Sigmoid colon (tissue), 7 donors: ENCODE results near the gene CXCL12. TPM values are rescaled to one million over a fixed set of nuclear protein-coding genes. Genes with fewer than 3 reads are reported as not detected.

Experiments
- DNase-seq: peaks from one replicate; pipeline ENCODE4 v3.0.0-alpha.2; 2019
- H3K27ac ChIP-seq, 4 donors: fragments of 200-600 bp; sonication (generic); one replicate each; pipeline ENCODE4 v1.5.1; 2016 to 2019; ENCODE audit warnings: mild to moderate bottlenecking in 1 of 4
- H3K27me3 ChIP-seq, 3 donors: fragments of 200-600 bp; sonication (generic); one replicate each; pipeline ENCODE4 v1.5.1; 2019; ENCODE audit warnings: mild to moderate bottlenecking in 1 of 3
- H3K36me3 ChIP-seq, 4 donors: fragments of 200-600 bp; sonication (generic); one replicate each; pipeline ENCODE4 v1.5.1; 2016 to 2019
- H3K4me1 ChIP-seq, 4 donors: fragments of 200-600 bp; sonication (generic); one replicate each; pipeline ENCODE4 v1.5.1; 2017 to 2019
- H3K4me3 ChIP-seq, 4 donors: fragments of 200-600 bp; sonication (generic); one replicate each; pipeline ENCODE4 v1.5.1; 2017 to 2019; ENCODE audit warnings: mild to moderate bottlenecking in 2 of 4, moderate library complexity in 1 of 4
- H3K9me3 ChIP-seq, 4 donors: fragments of 200-600 bp in 3 of 4; sonication (generic) in 3 of 4; one replicate each; pipeline versions ENCODE4 v1.5.1 to v1.6.1; 2013 to 2019
- EP300 ChIP-seq, 4 donors: sonication (generic); formaldehyde crosslinking; IDR thresholded peaks; one replicate each; pipeline ENCODE4 v1.6.1; 2017; ENCODE audit warnings: antibody characterized with exemption in 4 of 4
- POLR2A ChIP-seq, 2 donors: fragments of 450-650 bp; IDR thresholded peaks; one replicate each; pipeline ENCODE4 v1.6.1; 2016; ENCODE audit warnings: antibody characterized with exemption in 2 of 2, mild to moderate bottlenecking in 2 of 2, moderate library complexity in 2 of 2
- POLR2AphosphoS5 ChIP-seq, 4 donors: sonication (generic); formaldehyde crosslinking; IDR thresholded peaks; one replicate each; pipeline ENCODE4 v1.6.1; 2017; ENCODE audit warnings: antibody characterized with exemption in 4 of 4
- WGBS, 2 donors: extraction: QIAGEN DNeasy Blood & Tissue Kit; methylation state at CpG; one replicate each; pipeline ENCODE4 v1.1.7; 2013; 5-methylcytosine and 5-hydroxymethylcytosine counted together
- intact Hi-C: fragments of 100-400 bp; cut with DNase I; formaldehyde crosslinking; loops from one replicate; pipeline ENCODE4 v1.15.1; 2023
- polyA plus RNA-seq, 3 donors: library from polyadenylated mRNA; stranded (reverse); fragments of 200-250 nt; gene quantifications; one replicate each; pipeline ENCODE4 v1.2.3, GENCODE V29; 2013
- total RNA-seq, 4 donors: library from RNA; depleted of rRNA; stranded (reverse); fragments of >200 nt; gene quantifications; one replicate each; pipeline ENCODE4 v1.1.0, GENCODE V29; 2016
- TF ChIP-seq, protein P1 (sequence below), 4 experiments: fragments of 450-650 bp in 3 of 4; fragments of 200-600 bp in 1 of 4; IDR thresholded peaks; one replicate each; pipeline ENCODE4 v1.5.1; 2016 to 2019; ENCODE audit warnings: antibody characterized with exemption in 4 of 4, mild to moderate bottlenecking in 3 of 4, moderate library complexity in 2 of 4
- donor health status: healthy with polysubstance abuse.
- donor health status: Bipolar disorder and iron deficiency.
- donor health status: healthy.

Gene CXCL12
- total and polyA plus RNA-seq, 7 donors, result 13.6 to 111 (median 72.1) TPM

DNA sequence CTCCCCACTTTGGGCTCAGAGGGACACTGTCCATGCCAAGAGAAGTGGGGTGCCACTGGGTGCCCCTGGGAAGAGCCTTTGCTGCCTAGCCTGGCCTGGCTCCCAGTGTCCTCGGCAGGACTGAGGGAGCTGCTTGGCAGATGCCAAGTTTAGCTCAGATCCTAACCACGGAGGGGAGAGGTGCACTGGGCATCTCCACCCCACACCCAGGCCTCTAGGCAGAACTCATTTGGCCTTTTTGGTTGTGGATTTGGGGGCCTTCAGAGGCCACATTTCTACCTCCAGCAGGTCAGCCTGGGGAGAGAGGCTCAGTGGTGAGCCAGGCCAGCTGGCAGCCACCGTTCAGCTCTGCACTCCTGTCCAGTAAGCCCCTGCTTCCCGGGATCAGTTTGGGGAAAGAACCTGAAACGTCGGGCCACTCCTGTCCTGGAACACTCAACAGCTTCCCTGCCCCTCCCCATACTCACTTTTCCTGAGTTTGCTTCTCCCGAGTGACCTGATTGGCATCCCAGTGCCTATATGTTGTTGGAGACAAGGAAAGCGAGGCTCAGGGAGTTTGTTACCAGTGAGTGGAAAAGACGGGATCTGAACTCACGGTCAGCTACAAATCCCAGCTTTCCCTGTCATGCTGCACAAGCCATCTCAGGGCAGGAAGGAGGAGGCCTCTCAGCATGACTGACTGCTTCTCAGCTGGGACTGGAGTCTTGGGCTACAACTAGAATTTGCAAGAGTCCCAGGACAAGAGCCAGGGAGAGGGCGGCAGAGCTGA lies 11.2 kb upstream of the CXCL12 start:
- no peak overlapping the region for H3K27ac ChIP-seq
- H3K36me3 ChIP-seq, result no peaks in the 10 kb centered on the region
- no peaks in the 10 kb centered on the region for H3K9me3 ChIP-seq
- WGBS, 2 donors, result 66 to 79% methylated on average over 11 of the region's 11 CpGs
- no peak overlapping the region for H3K4me3 ChIP-seq
- intact Hi-C loops, result no loop called here
- DNase-seq, result peak; percentile 24
- peaks cover 0 to 14% (median 7%) of the 10 kb centered on the region in 4 donors for H3K4me1 ChIP-seq
- no peaks in the 10 kb centered on the region for H3K27me3 ChIP-seq
- TF ChIP-seq EP300 (IDR thresholded peaks at IDR 0.05), result no peak
- TF ChIP-seq, protein P1, sequence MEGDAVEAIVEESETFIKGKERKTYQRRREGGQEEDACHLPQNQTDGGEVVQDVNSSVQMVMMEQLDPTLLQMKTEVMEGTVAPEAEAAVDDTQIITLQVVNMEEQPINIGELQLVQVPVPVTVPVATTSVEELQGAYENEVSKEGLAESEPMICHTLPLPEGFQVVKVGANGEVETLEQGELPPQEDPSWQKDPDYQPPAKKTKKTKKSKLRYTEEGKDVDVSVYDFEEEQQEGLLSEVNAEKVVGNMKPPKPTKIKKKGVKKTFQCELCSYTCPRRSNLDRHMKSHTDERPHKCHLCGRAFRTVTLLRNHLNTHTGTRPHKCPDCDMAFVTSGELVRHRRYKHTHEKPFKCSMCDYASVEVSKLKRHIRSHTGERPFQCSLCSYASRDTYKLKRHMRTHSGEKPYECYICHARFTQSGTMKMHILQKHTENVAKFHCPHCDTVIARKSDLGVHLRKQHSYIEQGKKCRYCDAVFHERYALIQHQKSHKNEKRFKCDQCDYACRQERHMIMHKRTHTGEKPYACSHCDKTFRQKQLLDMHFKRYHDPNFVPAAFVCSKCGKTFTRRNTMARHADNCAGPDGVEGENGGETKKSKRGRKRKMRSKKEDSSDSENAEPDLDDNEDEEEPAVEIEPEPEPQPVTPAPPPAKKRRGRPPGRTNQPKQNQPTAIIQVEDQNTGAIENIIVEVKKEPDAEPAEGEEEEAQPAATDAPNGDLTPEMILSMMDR (IDR thresholded peaks at IDR 0.05), result no peak
- no peak for TF ChIP-seq POLR2AphosphoS5 (IDR thresholded peaks at IDR 0.05)
- no peak for TF ChIP-seq POLR2A (IDR thresholded peaks at IDR 0.05)

DNA sequence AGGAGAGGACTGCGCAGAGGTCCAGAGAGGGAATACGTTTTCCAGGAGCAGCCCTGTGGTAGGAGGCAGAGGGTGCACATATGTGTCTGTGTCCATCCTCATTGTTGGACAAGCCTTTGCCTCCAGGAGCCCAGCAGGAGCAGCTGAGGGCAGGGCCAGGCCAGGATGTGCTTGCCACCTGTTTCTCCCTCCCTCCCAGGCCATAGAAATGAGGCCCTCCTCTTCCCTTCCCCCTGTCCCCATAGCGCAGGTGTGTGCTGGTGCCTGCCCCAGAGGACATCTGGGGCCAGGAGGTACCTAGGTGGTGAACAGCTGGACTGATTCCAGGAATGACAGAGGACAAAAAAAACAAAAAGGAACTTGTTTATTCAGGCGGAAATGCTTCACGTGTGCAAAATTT lies 10.5 kb upstream of the CXCL12 start:
- TF ChIP-seq, protein P1 (IDR thresholded peaks at IDR 0.05), result no peak
- TF ChIP-seq POLR2AphosphoS5 (IDR thresholded peaks at IDR 0.05), result no peak
- TF ChIP-seq POLR2A (IDR thresholded peaks at IDR 0.05), result no peak
- TF ChIP-seq EP300 (IDR thresholded peaks at IDR 0.05), result no peak
- H3K36me3 ChIP-seq, result no peaks in the 10 kb centered on the region
- no peaks in the 10 kb centered on the region for H3K9me3 ChIP-seq
- 28 to 57% methylated on average over 5 of the region's 5 CpGs for WGBS, 2 donors
- intact Hi-C loops, result no loop called here
- H3K27me3 ChIP-seq, result no peaks in the 10 kb centered on the region
- H3K27ac ChIP-seq, result no peak overlapping the region
- peaks cover 0 to 14% (median 7%) of the 10 kb centered on the region in 4 donors for H3K4me1 ChIP-seq
- H3K4me3 ChIP-seq, result no peak overlapping the region
- peak; percentile 38 for DNase-seq

GRCh38 chr10:44394696-44395381 lies 9.9 kb upstream of the CXCL12 start:
- 91 to 92% methylated on average over 4 of the region's 4 CpGs for WGBS, 2 donors
- DNase-seq, result peak; percentile 35
- no peaks in the 10 kb centered on the region for H3K36me3 ChIP-seq

DNA sequence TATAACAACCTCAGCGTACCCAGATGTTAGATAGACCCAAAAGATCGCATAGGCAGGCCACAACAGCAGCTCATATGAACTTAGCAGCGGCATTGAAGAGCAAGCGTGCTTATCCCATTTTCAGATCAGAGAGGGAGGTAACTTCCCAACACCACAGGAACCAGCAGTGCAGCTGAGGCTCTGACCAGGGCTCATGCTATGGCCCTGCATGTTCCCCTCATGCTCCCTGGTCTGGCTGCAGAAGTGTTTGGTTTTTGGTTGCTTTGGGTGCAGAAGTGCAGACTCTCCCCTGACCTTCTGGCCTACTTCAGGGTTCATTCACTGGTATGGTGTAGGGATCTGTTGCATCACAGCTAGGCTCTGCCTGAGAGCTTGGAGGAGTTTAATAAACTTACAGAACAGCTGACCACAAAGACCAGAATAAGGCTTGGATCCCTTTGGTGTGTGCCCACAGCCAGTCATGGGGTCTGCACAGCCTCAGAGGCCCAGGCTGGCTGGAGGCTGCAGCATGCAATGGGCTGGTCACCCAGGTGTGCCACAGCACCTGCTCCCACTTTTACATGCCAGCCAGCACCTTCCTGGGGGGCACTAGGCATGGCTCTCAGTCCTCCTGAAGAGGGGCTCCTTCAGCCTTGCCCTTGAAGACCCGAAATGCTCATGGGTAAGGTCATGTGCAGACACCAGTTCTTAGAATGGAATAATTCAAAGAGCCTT lies 9.1 kb upstream of the CXCL12 start:
- peaks cover 0 to 14% (median 7%) of the 10 kb centered on the region in 4 donors for H3K4me1 ChIP-seq
- H3K27me3 ChIP-seq, result no peaks in the 10 kb centered on the region
- H3K9me3 ChIP-seq, result no peaks in the 10 kb centered on the region
- H3K36me3 ChIP-seq, result no peaks in the 10 kb centered on the region
- intact Hi-C loops, result no loop called here
- WGBS, 2 donors, result 91 to 93% methylated on average over 5 of the region's 5 CpGs
- no peak for DNase-seq
- no peak overlapping the region for H3K4me3 ChIP-seq
- no peak overlapping the region for H3K27ac ChIP-seq
- TF ChIP-seq POLR2AphosphoS5 (IDR thresholded peaks at IDR 0.05), result no peak
- no peak for TF ChIP-seq POLR2A (IDR thresholded peaks at IDR 0.05)
- no peak for TF ChIP-seq EP300 (IDR thresholded peaks at IDR 0.05)
- TF ChIP-seq, protein P1 (IDR thresholded peaks at IDR 0.05), result no peak

More at GRCh38 chr10:44394696-44395381, 9.9 kb upstream of the CXCL12 start:
- Histone ChIP-seq H3K9me3 (no peaks in the 10 kb centered on the region), H3K27me3 (no peaks in the 10 kb centered on the region), H3K4me1 (peaks cover 0 to 14% (median 7%) of the 10 kb centered on the region in 4 donors), H3K27ac (no peak overlapping the region), H3K4me3 (no peak overlapping the region)
- intact Hi-C loops, result no loop called here
- no peak for TF ChIP-seq POLR2AphosphoS5 (IDR thresholded peaks at IDR 0.05)
- no peak for TF ChIP-seq POLR2A (IDR thresholded peaks at IDR 0.05)
- no peak for TF ChIP-seq EP300 (IDR thresholded peaks at IDR 0.05)
- TF ChIP-seq, protein P1 (IDR thresholded peaks at IDR 0.05), result no peak
